Natural killer cell treated with Interleukin-12 subunit alpha and Interleukin-12 subunit beta and Interleukin-15 and Interleukin-18, amount 100 ng/mL, for 72 hours (primary cell): Measurements from ENCODE around the gene COMMD9. TPM values are rescaled to one million over a fixed set of nuclear protein-coding genes. Genes with fewer than 3 reads are reported as not detected.

Experiments used
- total RNA-seq, 2 donors: library from RNA; stranded (reverse); gene quantifications; one replicate each; pipeline ENCODE4 v1.2.3, GENCODE V29; 2022

The COMMD9 gene
- total RNA-seq, 2 donors from 2014 or later, result 49.1 to 54.8 TPM

Other genes starting within 250 kb of the COMMD9 start
- 100 to 1,000 TPM; 172 to 533 TPM for gene PRR5L, start 6.9 kb upstream of the COMMD9 start, total RNA-seq
- gene TRAF6, start 220.8 kb upstream of the COMMD9 start, total RNA-seq, result 10 to 100 TPM; 15.3 to 25.3 TPM